IPS-20b (cell line): Measurements from ENCODE around the gene EGR1.

Experiments
- H3K27ac ChIP-seq: one replicate; pipeline ENCODE4 v1.5.1; 2013; ENCODE audit warnings: low read length
- H3K27me3 ChIP-seq: 2 replicates; pipeline ENCODE4 v1.6.1; 2013; ENCODE audit warnings: mild to moderate bottlenecking, low read length, inconsistent platforms; ENCODE audit not compliant: insufficient read depth
- H3K36me3 ChIP-seq: 2 replicates; pipeline ENCODE4 v1.6.1; 2013; ENCODE audit warnings: low read depth, mild to moderate bottlenecking, inconsistent platforms, low read length, moderate library complexity; ENCODE audit not compliant: insufficient read depth
- H3K4me1 ChIP-seq: 2 replicates; pipeline ENCODE4 v1.6.1; 2013; ENCODE audit warnings: mild to moderate bottlenecking, control low read depth, inconsistent platforms, low read length, moderate library complexity; ENCODE audit not compliant: insufficient read depth
- H3K4me3 ChIP-seq: 2 replicates; pipeline ENCODE4 v1.5.1; 2013; ENCODE audit warnings: mild to moderate bottlenecking, low read length, inconsistent platforms
- H3K9ac ChIP-seq: 2 replicates; pipeline ENCODE4 v1.6.1; 2013; ENCODE audit warnings: low read depth, mild to moderate bottlenecking, inconsistent platforms, low read length, moderate library complexity
- H3K9me3 ChIP-seq: 2 replicates; pipeline ENCODE4 v1.6.1; 2013; ENCODE audit warnings: mild to moderate bottlenecking, low read depth, low read length, inconsistent platforms; ENCODE audit not compliant: insufficient read depth

EGR1 gene

DNA sequence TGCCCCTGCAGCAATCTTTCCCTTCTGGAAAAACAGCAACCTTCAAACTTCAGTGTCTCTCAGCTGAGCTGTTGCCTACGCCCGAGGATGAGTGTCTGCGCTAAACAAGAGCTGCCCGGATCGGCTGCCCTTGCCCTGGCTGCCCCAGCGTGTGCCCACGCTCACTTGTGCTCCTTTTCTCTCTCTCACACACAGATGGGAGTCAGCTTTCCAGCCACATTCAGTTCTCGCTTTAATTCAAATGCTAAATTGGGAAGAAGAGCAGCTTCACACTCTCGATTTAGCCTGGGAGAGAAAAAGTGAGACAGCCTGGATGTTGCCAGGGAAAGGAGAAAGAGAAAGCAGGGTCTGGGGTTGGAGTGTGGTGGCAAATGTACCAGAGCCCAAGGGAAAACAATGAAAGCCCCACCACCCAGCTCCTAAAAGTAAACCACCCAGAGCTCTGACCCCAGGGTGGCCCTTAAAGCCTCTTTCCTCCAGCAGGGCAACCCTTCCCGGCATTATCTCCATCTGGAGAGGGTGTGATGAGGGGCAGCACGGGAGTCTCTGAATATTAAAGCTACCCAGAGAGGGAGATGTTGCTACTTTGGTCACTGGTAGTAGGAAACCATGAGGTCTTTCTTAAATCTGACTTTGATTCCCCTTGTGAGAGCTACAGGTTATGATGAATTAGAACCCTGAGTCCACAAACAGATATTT is 9.9 kb upstream of the EGR1 start:
- Histone ChIP-seq H3K9me3 (no peaks in the 10 kb centered on the region), H3K4me3 (no peak overlapping the region), H3K27ac (no peak overlapping the region), H3K27me3 (no peaks in the 10 kb centered on the region), H3K4me1 (peaks cover 6% of the 10 kb centered on the region; the same call in 1 of the 2 replicates), H3K9ac (peak overlapping the region; percentile 16), H3K36me3 (no peaks in the 10 kb centered on the region)

DNA sequence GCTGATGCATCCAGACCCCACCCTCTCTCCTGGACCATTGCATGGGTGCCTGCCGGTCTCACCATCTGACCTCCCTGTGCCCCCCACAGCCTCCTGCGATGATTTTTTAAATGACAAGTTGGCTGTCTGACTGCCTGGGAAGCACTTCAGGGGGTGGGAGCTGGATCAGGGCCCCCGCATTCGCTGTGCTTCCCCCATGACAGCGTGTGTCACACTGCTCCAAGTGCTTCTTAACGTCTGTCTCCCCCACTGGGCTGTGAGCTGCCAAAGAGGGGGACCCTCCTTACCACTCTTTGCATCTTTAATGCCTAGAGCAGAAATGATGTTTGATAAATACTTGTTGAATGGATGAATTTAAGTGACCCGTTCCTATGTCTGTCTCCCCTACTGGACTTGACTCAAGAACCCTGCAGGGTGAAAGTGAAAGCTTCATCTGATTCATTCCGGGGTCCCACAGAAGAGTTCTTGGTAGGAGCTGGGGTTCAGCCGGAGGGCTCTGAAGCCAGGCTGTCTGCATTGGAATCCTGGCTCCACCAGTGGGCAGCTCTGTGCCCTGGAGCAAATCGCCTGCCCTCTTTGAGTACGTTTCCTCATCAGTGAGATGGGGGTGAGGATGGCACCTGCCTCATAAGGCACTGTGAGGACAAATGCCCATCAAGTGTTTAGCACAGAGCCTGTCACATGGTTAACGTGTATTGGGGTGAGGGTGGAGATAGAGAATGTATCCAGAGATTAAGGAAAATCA is 7.6 kb upstream of the EGR1 start:
- Histone ChIP-seq H3K27ac (no peak overlapping the region), H3K4me1 (peaks cover 6% of the 10 kb centered on the region; the same call in 1 of the 2 replicates), H3K4me3 (no peak overlapping the region), H3K9me3 (no peaks in the 10 kb centered on the region), H3K9ac (no peak overlapping the region), H3K27me3 (no peaks in the 10 kb centered on the region), H3K36me3 (no peaks in the 10 kb centered on the region)

DNA sequence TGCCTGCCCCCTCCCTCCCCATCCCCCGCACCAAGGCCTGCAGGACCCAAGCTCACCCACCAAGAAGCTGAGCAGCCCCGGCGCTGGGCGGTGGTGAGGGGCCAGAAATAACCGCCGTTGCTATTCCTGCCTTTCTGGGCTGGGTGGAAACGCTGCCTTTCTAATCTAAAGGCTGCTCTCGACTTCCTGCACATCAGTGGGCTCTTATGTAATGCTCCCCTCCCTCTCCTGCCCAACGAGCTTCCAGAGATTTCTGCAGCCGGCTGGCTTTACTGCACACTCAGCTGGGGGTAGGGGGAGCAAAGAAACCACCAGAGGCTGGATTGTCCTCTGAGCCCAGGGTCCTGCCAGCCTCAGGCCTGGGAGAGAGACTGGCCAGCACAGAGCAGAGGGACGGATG is 6.9 kb upstream of the EGR1 start:
- H3K36me3 ChIP-seq = no peaks in the 10 kb centered on the region
- H3K27me3 ChIP-seq = no peaks in the 10 kb centered on the region
- H3K9ac ChIP-seq = no peak overlapping the region
- H3K4me1 ChIP-seq = peaks cover 6% of the 10 kb centered on the region; the same call in 1 of the 2 replicates
- no peak overlapping the region for H3K27ac ChIP-seq
- H3K9me3 ChIP-seq = no peaks in the 10 kb centered on the region
- no peak overlapping the region for H3K4me3 ChIP-seq

GRCh38 chr5:138458856-138459255 is 6.4 kb upstream of the EGR1 start:
- Histone ChIP-seq H3K36me3 (no peaks in the 10 kb centered on the region), H3K4me1 (peaks cover 6% of the 10 kb centered on the region; the same call in 1 of the 2 replicates), H3K9ac (no peak overlapping the region), H3K27ac (no peak overlapping the region), H3K4me3 (no peak overlapping the region), H3K27me3 (no peaks in the 10 kb centered on the region), H3K9me3 (no peaks in the 10 kb centered on the region)

- peaks cover 6% of the 10 kb centered on the region; the same call in 1 of the 2 replicates for H3K4me1 ChIP-seq
- H3K4me3 ChIP-seq = no peak overlapping the region
- H3K36me3 ChIP-seq = no peaks in the 10 kb centered on the region
- H3K9me3 ChIP-seq = no peaks in the 10 kb centered on the region
- H3K27ac ChIP-seq = no peak overlapping the region
- H3K9ac ChIP-seq = no peak overlapping the region
- H3K27me3 ChIP-seq = no peaks in the 10 kb centered on the region
Measured at GRCh38 chr5:138459311-138459933, 5.9 kb upstream of the EGR1 start.

DNA sequence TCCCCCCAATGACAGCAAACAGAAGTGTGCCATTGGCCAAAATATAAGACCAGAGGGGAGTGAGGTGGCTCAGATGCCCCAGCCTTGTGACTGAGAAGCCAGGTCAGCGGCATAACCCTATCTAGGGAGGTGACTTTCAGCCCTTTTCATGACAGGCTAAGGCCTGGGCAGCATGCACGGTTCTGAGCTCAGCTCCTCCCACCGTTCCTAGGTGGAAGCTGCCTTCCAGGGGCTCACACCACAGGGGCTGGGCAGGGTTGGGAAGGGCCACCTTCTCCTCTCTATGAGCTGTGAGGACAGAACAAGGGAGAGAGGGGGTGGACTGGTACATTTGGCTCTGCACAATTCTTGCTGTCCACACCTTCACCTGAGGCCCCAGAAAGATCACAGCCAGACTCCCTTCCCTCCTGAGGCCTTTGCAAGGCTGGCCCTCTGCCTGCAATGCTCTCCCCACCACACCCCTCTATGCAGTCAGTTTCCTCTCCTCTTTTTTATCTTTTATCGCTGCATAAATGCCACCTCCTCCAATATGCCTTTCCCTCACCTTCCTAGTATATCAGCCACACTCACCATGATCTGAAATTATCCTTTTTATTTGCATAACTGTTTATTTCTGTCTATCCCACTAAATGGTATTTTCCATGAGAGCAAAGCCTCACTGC is 5.1 kb upstream of the EGR1 start:
- Histone ChIP-seq H3K9me3 (no peaks in the 10 kb centered on the region), H3K36me3 (no peaks in the 10 kb centered on the region), H3K27me3 (no peaks in the 10 kb centered on the region), H3K9ac (no peak overlapping the region), H3K4me3 (no peak overlapping the region), H3K27ac (no peak overlapping the region), H3K4me1 (peaks cover 6% of the 10 kb centered on the region; the same call in 1 of the 2 replicates)

DNA sequence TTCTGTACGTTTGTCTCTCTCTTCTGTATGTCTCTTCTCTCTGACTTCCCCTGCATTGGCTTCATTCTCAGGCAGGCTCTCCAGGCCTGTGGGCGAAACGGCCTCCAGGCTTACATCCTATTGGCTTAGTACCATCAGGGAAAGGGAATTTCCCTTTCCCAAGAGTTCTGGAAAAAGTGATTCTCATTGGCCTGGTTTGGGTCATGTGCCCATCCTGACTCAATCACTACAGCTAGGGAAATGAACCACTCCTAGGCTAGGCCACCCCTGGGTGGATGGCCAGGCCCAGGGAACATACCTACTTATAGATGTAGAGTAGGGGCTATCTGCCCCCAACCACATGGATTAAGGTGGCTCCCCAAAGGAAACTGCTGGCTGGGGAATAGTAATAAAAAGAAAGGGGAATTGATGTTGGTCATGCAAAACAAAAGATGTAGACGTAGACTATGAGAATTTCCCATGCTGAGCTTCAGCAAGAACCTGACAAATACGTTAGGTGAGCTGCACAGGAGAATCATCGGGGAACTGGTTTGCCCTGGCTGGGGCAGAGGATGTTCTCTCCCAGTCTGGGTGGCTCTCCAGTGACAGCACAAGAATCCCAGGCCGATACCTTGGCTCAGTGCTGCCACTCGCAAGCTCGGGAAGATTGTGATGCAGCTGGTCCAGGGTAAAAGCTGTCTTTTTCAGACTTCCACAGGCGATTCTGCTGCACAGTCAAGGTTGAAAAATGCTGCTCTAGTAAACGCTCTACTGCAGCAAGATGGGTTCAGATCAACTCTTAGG is 3.7 kb upstream of the EGR1 start:
- Histone ChIP-seq H3K9ac (no peak overlapping the region), H3K4me3 (no peak overlapping the region), H3K36me3 (peaks cover 1% of the 10 kb centered on the region; the same call in 1 of the 2 replicates), H3K4me1 (no peaks in the 10 kb centered on the region), H3K9me3 (no peaks in the 10 kb centered on the region), H3K27ac (no peak overlapping the region), H3K27me3 (peaks cover 11% of the 10 kb centered on the region)

DNA sequence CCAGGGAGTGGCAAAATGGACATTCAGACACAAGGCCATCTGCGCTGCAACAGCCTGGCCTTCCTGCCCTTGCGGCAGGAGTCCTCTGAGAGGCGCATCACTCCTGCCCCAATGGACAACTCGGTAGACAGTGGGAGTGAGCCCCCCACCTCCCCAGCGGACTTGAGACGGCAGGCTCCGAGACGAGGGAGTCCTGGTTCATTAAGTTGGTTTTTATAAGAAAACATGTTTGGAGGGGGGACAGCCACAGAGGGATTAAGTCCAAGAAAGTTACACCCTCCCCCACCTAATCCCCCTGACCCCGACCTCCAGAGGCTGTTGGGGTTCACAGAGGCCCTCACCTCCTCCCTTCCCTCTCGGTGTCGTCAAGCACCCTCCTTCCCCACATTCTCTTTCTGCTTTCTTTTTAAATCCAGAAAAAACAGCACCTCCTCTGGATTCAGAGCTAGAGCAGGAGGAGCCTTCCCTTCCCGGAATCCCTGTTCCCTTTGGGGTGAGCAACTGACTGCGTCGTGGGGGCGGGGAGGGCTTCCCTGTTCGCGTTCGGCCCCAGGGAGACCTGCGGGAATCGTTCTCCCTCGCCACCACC is 1.8 kb upstream of the EGR1 start:
- Histone ChIP-seq H3K27me3 (peaks cover 27% of the 10 kb centered on the region), H3K27ac (no peak overlapping the region), H3K4me1 (no peaks in the 10 kb centered on the region), H3K9ac (peak overlapping the region; percentile 92), H3K36me3 (peaks cover 21% of the 10 kb centered on the region; the same call in 1 of the 2 replicates), H3K4me3 (peak overlapping the region; percentile 91), H3K9me3 (no peaks in the 10 kb centered on the region)

- Histone ChIP-seq H3K9me3 (no peaks in the 10 kb centered on the region), H3K36me3 (peaks cover 21% of the 10 kb centered on the region; the same call in 1 of the 2 replicates), H3K9ac (peak overlapping the region; percentile 92), H3K4me3 (peak overlapping the region; percentile 91), H3K27me3 (peaks cover 27% of the 10 kb centered on the region), H3K27ac (no peak overlapping the region), H3K4me1 (no peaks in the 10 kb centered on the region)
Measured at GRCh38 chr5:138464008-138464387, 1.3 kb upstream of the EGR1 start.

- H3K27me3 ChIP-seq = peaks cover 27% of the 10 kb centered on the region
- no peaks in the 10 kb centered on the region for H3K4me1 ChIP-seq
- H3K36me3 ChIP-seq = peaks cover 21% of the 10 kb centered on the region; the same call in 1 of the 2 replicates
- peak overlapping the region; percentile 91 for H3K4me3 ChIP-seq
- H3K9me3 ChIP-seq = no peaks in the 10 kb centered on the region
- H3K9ac ChIP-seq = peak overlapping the region; percentile 92
- peak overlapping the region; percentile 77 for H3K27ac ChIP-seq
Measured at GRCh38 chr5:138464388-138465260, 655 bp upstream of the EGR1 start.
